Nucleus accumbens (tissue), 56 donors: Measurements from ENCODE around the gene UBQLNL.

Source experiments
- DNase-seq, 56 donors: peaks; one replicate each; lab custom pipeline; 2025; lab: John Stamatoyannopoulos, UW

UBQLNL gene

DNA sequence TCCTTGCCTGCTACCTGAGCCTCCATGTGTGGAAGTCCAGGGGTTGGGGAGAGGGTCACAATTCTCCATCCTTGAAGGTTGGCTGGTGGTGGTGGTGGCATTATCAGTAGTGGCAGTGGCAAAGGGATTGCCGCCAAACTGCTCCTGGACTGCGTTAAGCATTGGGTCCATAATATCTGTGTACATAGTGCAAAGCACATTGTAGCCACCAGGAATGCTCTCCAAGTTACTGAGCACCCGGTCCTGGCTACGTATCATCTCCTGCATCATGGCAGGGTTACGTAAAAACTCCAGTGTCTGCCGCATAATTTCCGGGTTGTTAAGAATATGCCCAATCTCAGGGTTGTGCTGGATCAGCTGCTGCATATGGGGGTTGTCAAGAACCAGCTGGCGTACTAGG is 7.9 kb downstream of the UBQLNL start:
- no peak for DNase-seq

DNA sequence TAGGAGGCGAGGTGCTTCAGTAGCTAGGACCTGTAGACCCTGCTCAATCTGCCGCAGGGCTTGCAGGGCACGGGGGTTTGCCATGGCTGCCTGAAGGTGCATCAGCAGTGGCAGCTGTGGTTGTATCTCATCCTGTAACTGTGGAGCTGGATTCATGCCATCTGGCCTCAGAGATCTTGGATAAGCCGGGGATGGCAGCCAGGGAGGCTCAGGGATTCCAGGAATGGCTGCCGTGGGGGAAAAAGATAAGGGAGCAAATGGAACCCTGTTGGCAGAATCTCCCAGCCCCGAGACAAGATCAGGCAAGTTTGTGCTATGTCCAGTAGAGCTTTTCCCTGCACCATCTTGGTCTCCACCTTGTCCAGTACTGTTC is 8.6 kb downstream of the UBQLNL start:
- DNase-seq: no peak

DNA sequence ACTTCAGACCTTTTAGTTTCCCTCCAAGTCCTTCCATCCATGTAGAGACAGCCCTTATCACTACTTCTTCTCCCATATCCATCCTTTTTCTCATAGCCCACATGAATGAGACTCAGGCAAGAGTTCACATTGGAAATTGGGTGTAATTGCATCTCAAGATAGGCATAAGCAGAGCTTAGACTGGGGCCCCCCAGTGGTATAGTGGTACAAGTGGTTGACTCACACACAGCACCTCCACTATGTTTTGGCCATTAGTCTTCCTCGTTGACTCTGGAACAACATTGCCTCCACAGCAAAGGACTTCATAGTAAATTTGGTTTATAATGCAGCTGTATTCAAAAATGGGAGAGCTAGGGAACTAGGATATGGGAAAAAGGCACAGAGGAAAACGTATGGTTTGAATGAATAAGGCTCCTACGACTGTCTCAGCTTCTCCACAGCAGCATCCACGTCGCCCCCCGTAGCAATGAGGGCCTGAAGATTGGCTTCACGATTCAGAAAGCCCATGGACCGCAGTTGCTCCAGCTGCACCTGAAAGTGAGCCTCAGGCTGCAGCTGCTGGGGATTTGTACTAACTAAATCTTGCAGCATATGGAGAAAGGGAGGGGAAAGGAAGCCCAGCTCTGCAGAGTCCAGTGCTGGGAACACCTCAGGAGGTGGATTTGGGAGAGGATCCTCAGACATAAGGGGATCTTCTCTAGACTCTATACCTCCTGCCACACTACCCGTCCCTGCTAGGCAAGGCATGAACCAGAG is 9.1 kb downstream of the UBQLNL start:
- DNase-seq: no peak

DNA sequence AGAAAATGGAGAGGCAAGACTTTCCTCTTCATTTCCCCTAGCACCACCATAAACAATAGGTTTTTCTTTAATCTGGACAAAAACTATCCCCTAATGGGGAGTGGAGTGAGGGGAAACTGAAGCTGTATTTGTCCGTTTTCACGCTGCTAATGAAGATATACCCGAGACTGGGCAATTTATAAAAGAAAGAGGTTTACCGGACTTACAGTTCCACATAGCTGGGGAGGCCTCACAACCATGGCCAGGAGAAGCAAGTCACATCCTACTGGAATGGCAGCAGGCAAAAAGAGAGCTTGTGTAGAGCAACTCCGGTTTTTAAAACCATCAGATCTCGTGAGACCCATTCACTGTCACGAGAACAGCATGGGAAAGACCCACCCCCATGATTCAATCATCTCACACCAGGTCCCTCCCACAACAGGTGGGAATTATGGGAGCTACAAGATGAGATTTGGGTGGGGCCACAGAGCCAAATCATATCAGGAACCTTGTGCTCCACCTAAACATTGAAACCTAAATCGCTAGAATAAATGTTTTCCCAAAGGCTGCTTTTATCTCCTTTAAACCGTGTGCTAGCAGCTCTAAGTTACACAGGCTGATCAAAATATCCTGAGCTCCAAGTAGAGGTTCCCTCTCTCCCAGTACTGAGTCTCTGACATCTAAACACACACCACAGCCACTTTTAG is 11.0 kb downstream of the UBQLNL start:
- no peak for DNase-seq

DNA sequence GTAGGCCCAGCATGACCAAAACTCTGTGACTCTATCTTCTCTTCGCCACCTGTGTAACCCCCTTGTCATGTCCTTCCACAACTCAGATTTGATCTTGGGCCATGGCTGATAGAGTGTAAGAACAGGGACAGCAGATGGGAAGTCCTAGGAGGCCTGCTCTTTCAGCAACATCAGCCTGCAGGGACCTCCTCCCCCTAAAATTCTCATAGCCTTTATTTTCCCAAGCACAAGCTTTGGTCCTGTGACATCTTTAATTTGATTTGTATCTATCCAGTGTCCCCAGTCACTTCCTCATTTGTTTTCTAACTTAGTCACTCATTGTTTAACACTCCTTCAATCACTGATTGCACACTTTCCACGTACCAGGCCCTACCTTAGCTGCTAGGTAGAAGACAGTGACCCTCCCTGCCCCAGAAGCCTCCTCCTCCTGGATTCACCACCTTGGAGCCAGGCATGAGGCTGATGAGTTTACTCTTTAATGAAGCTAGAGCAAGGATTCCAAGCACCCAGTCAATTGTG is 12.0 kb downstream of the UBQLNL start:
- no peak for DNase-seq

DNA sequence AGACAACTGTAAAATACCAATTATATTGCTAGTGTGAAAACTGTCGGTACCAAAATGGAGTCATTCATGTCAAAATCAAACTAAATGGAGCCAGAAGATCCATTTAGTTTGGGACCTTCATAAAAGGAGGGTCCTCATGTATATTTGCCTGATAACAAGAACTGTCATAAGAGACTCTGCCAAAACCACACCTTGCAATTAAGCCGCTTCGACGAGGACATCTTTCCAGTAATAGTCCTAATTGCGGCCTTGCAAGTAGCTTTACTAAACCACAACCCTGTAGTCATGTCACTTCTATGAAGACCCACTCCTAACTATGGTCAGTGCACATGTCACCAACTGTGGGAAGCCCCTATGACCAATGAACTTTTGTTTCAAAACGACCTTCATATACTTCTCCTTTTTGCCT is 16.1 kb downstream of the UBQLNL start:
- DNase-seq: no peak

DNA sequence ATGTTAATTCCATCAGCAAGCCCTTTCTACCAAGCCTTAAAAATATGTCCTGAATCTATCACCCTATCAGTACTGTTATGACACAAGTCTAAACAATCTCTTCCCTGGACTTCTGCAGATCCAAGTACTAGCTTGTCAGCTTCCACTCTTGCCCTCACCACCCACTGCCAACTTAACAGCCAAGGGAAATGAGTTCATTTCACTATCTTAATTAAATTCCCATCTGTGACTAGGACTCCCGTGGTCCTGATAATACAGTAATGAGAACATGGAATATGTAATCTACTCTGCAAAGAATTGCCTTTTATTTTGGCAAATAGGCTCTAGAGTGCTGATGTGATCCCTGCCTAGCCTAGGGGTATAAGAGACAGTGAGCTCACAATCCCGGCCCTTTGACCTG is 16.8 kb downstream of the UBQLNL start:
- DNase-seq: no peak

DNA sequence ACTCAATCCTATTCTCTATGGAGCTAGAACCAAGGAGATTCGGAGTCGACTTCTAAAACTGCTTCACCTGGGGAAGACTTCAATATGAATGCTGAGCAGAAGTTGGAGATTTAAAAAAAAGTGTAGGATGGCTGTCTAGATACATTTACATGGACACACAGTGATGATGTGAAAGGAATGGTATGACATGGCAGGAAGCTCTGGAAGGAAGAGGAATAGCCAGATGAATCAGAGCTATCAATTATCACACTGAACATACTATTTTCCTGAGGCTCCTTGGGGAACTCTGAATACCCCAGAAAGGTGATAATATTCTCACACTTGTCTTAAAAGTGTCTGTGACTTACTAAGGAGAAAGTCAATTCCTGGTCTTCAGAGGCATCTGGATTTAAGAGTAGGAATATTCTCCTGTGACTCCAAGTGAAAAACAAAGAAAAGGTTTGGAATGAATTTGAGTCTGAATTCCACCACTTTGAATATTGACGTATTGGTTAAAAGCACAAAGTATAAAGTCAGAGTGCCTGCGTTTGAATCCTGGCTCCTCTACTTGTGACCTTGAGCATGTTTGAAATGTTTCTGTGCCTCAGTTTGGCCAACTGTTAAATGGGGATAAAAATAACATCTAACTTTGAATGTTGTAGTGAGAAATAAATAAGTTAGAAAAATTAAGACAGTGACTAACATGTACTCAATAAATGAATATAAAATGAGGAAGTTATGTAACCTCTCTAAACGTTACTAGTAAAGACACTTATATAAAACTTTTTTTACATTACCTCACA is 26.7 kb downstream of the UBQLNL start:
- no peak for DNase-seq

DNA sequence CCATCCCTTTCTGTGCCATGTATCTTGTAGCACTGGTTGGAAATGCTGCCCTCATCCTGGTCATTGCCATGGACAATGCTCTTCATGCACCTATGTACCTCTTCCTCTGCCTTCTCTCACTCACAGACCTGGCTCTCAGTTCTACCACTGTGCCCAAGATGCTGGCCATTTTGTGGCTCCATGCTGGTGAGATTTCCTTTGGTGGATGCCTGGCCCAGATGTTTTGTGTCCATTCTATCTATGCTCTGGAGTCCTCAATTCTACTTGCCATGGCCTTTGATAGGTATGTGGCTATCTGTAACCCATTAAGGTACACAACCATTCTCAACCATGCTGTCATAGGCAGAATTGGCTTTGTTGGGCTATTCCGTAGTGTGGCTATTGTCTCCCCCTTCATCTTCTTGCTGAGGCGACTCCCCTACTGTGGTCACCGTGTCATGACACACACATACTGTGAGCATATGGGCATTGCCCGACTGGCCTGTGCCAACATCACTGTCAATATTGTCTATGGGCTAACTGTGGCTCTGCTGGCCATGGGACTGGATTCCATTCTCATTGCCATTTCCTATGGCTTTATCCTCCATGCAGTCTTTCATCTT is 27.6 kb downstream of the UBQLNL start:
- no peak for DNase-seq

DNA sequence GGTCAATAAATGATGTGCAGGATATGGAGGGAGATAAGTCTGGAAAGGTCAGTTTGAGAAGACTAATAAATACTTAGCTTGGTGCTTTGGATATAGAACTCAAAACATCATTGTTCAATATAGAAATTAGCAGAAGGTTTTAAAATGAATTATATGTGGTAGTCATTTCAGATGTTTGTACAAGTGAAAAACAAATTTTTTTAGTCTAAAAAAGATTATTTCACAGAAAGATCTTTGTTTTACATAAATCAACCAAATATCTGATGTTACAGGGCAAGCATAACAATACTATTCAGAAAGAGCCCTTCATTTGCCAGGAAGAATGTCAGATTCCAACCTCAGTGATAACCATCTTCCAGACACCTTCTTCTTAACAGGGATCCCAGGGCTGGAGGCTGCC is 28.1 kb downstream of the UBQLNL start, which contains the start of gene OR52D1:
Gene OR52D1, plus strand, starts transcription at position 301 of the 400 bp plus-strand sequence. Its CDS starts 22 bp downstream, at position 323.
- DNase-seq: no peak

DNA sequence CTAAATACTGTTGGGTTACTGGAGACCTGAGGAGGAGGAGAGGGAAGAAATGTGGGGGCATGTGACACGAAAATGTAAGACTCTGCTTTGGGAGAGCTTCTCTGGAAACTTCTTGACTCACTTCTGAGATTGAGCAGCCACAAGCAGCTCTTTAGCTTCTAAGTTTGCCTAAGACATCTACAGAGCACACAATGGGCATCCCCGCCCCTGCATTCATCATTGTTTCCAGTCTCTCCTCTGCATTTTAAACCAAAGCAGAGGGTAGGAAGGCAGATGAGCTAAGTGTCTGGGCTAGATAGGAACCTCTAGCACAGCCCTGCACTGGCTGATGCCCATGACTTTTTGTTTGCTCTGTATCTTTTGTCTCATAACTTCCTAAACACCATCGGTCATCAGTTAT is 30.1 kb downstream of the UBQLNL start:
- DNase-seq: no peak

DNA sequence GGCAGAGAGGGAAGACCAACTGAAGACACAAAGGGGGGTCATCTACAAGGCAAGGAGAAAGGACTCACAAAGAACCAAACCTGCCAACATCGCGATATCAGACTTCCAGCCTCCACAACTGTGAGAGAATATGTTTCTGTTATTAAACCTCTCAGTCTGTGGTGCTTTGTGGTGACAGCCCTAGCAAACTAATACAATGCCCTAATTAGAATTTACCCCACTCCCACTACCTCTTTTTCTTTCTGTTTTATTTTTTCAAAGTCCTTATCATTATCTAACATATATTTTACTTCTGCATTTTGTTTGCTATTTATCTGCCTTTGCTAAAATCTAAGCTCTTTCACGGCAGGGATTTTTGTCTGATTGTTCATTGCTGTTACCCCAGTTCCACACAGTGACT is 30.5 kb downstream of the UBQLNL start:
- no peak for DNase-seq

DNA sequence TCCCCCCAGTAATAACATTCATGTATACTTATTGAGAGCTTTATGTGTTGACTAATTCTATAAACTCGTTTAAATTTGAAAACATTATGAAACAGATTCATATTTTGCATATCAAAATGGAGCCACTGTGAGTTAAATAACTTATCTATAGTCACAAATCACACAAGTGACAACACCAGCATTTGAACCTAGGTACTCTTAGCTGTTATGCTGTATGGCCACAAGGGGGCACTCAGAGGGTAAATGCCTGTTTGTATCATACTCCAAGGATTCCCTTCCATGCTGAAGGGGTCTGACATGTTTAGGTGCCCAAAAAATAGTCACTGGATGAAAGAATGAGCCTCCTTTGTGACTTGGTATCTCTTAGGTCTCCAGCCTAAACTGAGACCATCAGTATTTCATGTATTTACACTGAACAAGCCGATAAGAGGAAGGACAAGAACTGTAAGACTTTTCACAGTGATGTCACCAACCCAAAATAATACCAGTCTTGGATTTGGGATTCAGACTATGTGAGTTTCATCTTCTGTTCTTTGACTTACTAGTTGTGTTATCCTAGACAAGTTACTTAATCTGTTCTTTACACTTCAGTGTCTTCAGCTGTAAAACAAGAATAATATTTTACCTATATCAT is 40.2 kb downstream of the UBQLNL start:
- DNase-seq: peak in 10 of 56 donors; percentile 1 to 30 (median 6)

DNA sequence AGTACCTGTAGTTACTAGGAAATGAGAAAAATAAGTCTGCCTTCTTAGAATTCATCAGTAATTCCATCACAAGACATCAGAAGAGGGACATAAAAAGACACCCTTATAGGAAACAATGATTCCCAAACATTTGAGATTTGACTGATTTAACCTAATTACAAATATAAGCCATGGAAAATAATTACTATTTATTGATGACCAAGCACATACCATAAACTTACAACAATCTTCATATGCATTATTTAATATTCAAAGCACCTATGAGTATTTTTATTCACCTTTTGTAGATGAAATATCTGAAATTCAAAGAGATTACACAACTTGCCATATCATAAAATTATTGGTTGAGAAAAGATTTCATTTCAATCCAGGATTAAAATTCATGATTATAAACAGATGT is 42.6 kb downstream of the UBQLNL start:
- no peak for DNase-seq

DNA sequence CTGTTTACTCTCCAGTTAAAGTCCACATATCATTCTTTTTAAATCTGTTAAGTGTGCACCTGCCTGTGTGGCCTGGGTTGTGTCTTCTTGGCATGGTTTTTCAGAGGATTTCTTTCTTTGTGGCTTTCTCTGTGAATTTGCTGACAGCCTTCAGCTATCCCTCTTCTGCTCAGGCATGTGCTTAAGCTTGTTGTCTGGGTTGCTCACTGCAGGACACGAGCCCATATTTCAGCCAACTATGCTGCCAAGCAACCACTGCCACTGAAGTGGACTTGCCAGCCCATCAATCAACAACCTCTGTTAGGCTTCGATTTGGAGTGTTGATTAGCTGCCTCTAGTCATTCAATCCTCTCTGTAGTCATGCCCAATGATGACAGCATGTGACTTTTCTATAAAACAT is 49.0 kb downstream of the UBQLNL start:
- no peak for DNase-seq
